PC-3 (cell line): ENCODE measurements around the gene PPIF.

Source experiments
- CTCF ChIP-seq: fragments of 300-600 bp; sonication (generic); conservative IDR thresholded peaks from 2 replicates; pipeline ENCODE4 v1.5.1; 2017; ENCODE audit warnings: antibody characterized with exemption, low read depth, mild to moderate bottlenecking, low read length
- EZH2 ChIP-seq: fragments of 300-600 bp; sonication (generic); IDR thresholded peaks from one replicate; pipeline ENCODE4 v1.6.1; 2017; ENCODE audit warnings: antibody characterized with exemption, mild to moderate bottlenecking, low read length; ENCODE audit not compliant: unreplicated experiment

GRCh38 chr10:79316671-79317431 lies 30.4 kb upstream of the PPIF start:
- TF ChIP-seq EZH2 (no peak), CTCF (peak; percentile 50)
